CD4-positive, alpha-beta T cell (primary cell): ENCODE data around the gene TBC1D16. TPM values are rescaled to one million over a fixed set of nuclear protein-coding genes. Genes with fewer than 3 reads are reported as not detected.
A peak's percentile ranks its signal among the peaks of the same experiment; 100 is the strongest.

Experiments used
- ATAC-seq: fragments of 200-7000 bp; cut with Tn5 transposase; one replicate; pipeline ENCODE4 v1.10.0; 2022; ENCODE audit warnings: mild to moderate bottlenecking; ENCODE audit not compliant: poor library complexity
- CTCF ChIA-PET: fragments of 350-600 bp; sonication (Branson Sonifier 250); formaldehyde crosslinking; loops from one replicate; lab custom pipeline; 2021; ENCODE audit warnings: antibody characterized with exemption, inconsistent platforms; lab: Charles Lee
- POLR2A ChIA-PET: fragments of 350-600 bp; sonication (Branson Sonifier 250); formaldehyde crosslinking; loops from one replicate; lab custom pipeline; 2021; ENCODE audit warnings: antibody characterized with exemption, inconsistent platforms; lab: Charles Lee
- DNase-seq, 14 experiments: peaks; one replicate each; pipeline ENCODE4 v3.0.0-alpha.2; 2013 to 2020; ENCODE audit warnings: mixed read lengths in 2 of 14
- H3K27ac ChIP-seq, 2 donors: one replicate each; pipeline versions ENCODE4 v1.5.1 to v1.7.0; 2013; ENCODE audit warnings: low read length in 2 of 2, low read depth in 1 of 2, mild to moderate bottlenecking in 1 of 2
- H3K27me3 ChIP-seq, 2 experiments: 1 replicate in 1 of 2; 2 replicates in 1 of 2; pipeline versions ENCODE4 v1.6.1 to v1.7.0; 2013; ENCODE audit warnings: low read length in 2 of 2, control low read depth in 1 of 2, mild to moderate bottlenecking in 1 of 2, moderate library complexity in 1 of 2; ENCODE audit not compliant: insufficient read depth in 2 of 2, control insufficient read depth in 1 of 2
- H3K36me3 ChIP-seq: one replicate; pipeline ENCODE4 v1.6.1; 2013; ENCODE audit warnings: low read length, control low read depth; ENCODE audit not compliant: insufficient read depth
- H3K4me1 ChIP-seq: one replicate; pipeline ENCODE4 v1.6.1; 2013; ENCODE audit warnings: low read length, control low read depth; ENCODE audit not compliant: insufficient read depth
- H3K4me3 ChIP-seq: one replicate; pipeline ENCODE4 v1.5.1; 2013; ENCODE audit warnings: mild to moderate bottlenecking, low read length, moderate library complexity
- H3K9me3 ChIP-seq, 2 experiments: 1 replicate in 1 of 2; 2 replicates in 1 of 2; pipeline versions ENCODE4 v1.6.1 to v1.7.0; 2013; ENCODE audit warnings: low read length in 2 of 2, mild to moderate bottlenecking in 2 of 2, control low read depth in 1 of 2, moderate library complexity in 1 of 2; ENCODE audit not compliant: control insufficient read depth in 1 of 2, insufficient read depth in 1 of 2
- H3K27ac Mint-ChIP-seq: one replicate; pipeline ENCODE4 v1.8.0; 2020; ENCODE audit warnings: mixed read lengths
- H3K27me3 Mint-ChIP-seq: one replicate; pipeline ENCODE4 v1.8.0; 2021; ENCODE audit warnings: mixed read lengths
- H3K36me3 Mint-ChIP-seq: one replicate; pipeline ENCODE4 v1.8.0; 2021; ENCODE audit warnings: low read depth, mixed read lengths
- H3K4me1 Mint-ChIP-seq: one replicate; pipeline ENCODE4 v1.8.0; 2021; ENCODE audit warnings: low read depth, mixed read lengths
- H3K4me3 Mint-ChIP-seq: one replicate; pipeline ENCODE4 v1.8.0; 2020; ENCODE audit warnings: mild to moderate bottlenecking, mixed read lengths
- H3K9me3 Mint-ChIP-seq: one replicate; pipeline ENCODE4 v1.8.0; 2020; ENCODE audit warnings: mixed read lengths
- CTCF ChIP-seq: fragments of 200-600 bp; IDR thresholded peaks from one replicate; pipeline ENCODE4 v1.8.0; 2022; ENCODE audit warnings: antibody characterized with exemption, mild to moderate bottlenecking
- intact Hi-C, 2 experiments: fragments of 100-400 bp; cut with DNase I in 1 of 2; cut with micrococcal nuclease in 1 of 2; formaldehyde crosslinking; loops; one replicate each; pipeline versions ENCODE4 v1.15.1 to v1.9.0; 2023 to 2025; cut with DNase I, micrococcal nuclease
- total RNA-seq, 174 experiments: library from RNA in 2 of 174; stranded (reverse) in 2 of 174; gene quantifications; one replicate each; pipeline ENCODE4 v1.2.3 and lab custom pipeline; 2021 to 2026

The TBC1D16 gene
- total RNA-seq, 2 experiments from 2014 or later, result 1.9 to 2.5 TPM

- ChIA-PET CTCF (interaction anchor here (1.2 kb wide), 1 partner anchor 176 kb away, joined by 3 read pairs; no protein-coding TSS in a partner anchor), POLR2A (no interaction called here)
- peaks cover 8% of the 10 kb centered on the region for H3K27me3 Mint-ChIP-seq
- no peaks in the 10 kb centered on the region for H3K9me3 Mint-ChIP-seq
- H3K4me1 Mint-ChIP-seq, result no peaks in the 10 kb centered on the region
- Histone ChIP-seq H3K9me3 (no peaks in the 10 kb centered on the region), H3K36me3 (no peaks in the 10 kb centered on the region), H3K27ac (no peak overlapping the region), H3K4me1 (peaks cover 4% of the 10 kb centered on the region), H3K4me3 (no peak overlapping the region), H3K27me3 (no peaks in the 10 kb centered on the region)
- DNase-seq (peak in 8 of 14 experiments; percentile 15 to 77 (median 32)), ATAC-seq (no peak)
- no peak overlapping the region for H3K27ac Mint-ChIP-seq
- H3K4me3 Mint-ChIP-seq, result no peak overlapping the region
- H3K36me3 Mint-ChIP-seq, result no peaks in the 10 kb centered on the region
- no peak for TF ChIP-seq CTCF
- intact Hi-C loops, result loop anchor here in 1 of 2 experiments (1.0 kb wide), 1 partner anchor 224 kb away; no protein-coding TSS in a partner anchor
These were observed 65.0 kb downstream of the TBC1D16 start for GRCh38 chr17:79970576-79971068.

GRCh38 chr17:79969906-79970305 is 65.8 kb downstream of the TBC1D16 start:
- DNase-seq, result no peak
- no peaks in the 10 kb centered on the region for H3K4me1 Mint-ChIP-seq
- H3K9me3 Mint-ChIP-seq, result no peaks in the 10 kb centered on the region

GRCh38 chr17:79968116-79968515 is 67.6 kb downstream of the TBC1D16 start:
- H3K36me3 ChIP-seq, result no peaks in the 10 kb centered on the region
- DNase-seq, result no peak
- Mint-ChIP-seq H3K9me3 (no peaks in the 10 kb centered on the region), H3K36me3 (no peaks in the 10 kb centered on the region), H3K4me1 (no peaks in the 10 kb centered on the region), H3K4me3 (no peak overlapping the region), H3K27me3 (peaks cover 8% of the 10 kb centered on the region), H3K27ac (no peak overlapping the region)
- ATAC-seq, result no peak
- no peaks in the 10 kb centered on the region for H3K9me3 ChIP-seq
- H3K4me3 ChIP-seq, result no peak overlapping the region
- H3K4me1 ChIP-seq, result peaks cover 4% of the 10 kb centered on the region
- CTCF ChIA-PET, result no interaction called here
- no peak for TF ChIP-seq CTCF
- no peaks in the 10 kb centered on the region for H3K27me3 ChIP-seq
- intact Hi-C loops, result no loop called here
- POLR2A ChIA-PET, result no interaction called here
- no peak overlapping the region for H3K27ac ChIP-seq

More at GRCh38 chr17:79969906-79970305, 65.8 kb downstream of the TBC1D16 start:
- H3K36me3 ChIP-seq, result no peaks in the 10 kb centered on the region
- TF ChIP-seq CTCF, result no peak
- intact Hi-C loops, result loop anchor here in 1 of 2 experiments (1.0 kb wide), 1 partner anchor 224 kb away; no protein-coding TSS in a partner anchor
- POLR2A ChIA-PET, result no interaction called here
- Mint-ChIP-seq H3K27ac (no peak overlapping the region), H3K27me3 (peaks cover 8% of the 10 kb centered on the region), H3K36me3 (no peaks in the 10 kb centered on the region), H3K4me3 (no peak overlapping the region)
- H3K4me3 ChIP-seq, result no peak overlapping the region
- H3K4me1 ChIP-seq, result peaks cover 4% of the 10 kb centered on the region
- CTCF ChIA-PET, result no interaction called here
- ATAC-seq, result no peak
- H3K27ac ChIP-seq, result no peak overlapping the region
- H3K27me3 ChIP-seq, result no peaks in the 10 kb centered on the region
- no peaks in the 10 kb centered on the region for H3K9me3 ChIP-seq
